HG03108 (cell line): Measurements from ENCODE around the gene PIP5K1B.

Experiments
- ATAC-seq: cut with Tn5 transposase; IDR thresholded peaks from one replicate; pipeline ENCODE4 v1.9.1; 2021; ENCODE audit warnings: moderate library complexity; ENCODE audit not compliant: unreplicated experiment

Gene PIP5K1B

DNA sequence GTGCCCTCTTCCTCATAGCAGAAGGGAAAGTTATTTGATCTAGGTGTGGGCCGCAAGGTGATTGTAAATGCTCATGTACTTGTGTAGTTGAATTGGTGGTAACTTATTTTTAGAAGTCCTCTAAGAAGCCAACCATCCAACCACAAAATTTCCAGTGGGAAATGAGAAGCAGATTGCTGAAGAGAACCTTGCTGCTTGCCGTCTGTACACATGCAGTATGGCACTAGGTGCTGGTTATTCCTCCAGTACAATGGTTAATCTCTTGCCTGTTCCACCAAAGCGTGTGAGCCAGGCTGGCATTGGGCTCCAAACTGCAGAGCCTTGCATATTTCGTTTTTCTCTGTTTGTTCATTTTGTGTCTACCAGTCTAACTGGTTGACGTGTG lies 28.0 kb downstream of the PIP5K1B start:
- no peak for ATAC-seq

DNA sequence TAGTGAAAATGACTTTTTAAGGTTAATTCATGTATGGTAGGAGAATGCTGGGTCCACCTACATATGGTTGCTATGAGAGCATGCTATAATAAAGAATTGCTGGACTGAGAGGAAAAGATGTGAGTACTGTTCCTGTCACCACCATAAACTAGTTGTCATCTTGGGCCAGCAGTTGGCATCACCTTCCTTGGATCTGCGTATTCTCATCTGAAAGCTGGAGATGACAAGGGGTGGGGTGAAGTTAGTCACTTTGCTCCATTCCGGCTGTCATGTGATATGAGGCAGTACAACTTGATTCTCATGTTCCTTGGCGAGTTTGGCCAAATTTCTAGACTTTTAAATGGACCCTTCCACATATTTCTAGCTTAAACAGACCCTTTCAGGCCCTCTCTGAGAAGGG lies 33.3 kb downstream of the PIP5K1B start:
- ATAC-seq, result no peak

DNA sequence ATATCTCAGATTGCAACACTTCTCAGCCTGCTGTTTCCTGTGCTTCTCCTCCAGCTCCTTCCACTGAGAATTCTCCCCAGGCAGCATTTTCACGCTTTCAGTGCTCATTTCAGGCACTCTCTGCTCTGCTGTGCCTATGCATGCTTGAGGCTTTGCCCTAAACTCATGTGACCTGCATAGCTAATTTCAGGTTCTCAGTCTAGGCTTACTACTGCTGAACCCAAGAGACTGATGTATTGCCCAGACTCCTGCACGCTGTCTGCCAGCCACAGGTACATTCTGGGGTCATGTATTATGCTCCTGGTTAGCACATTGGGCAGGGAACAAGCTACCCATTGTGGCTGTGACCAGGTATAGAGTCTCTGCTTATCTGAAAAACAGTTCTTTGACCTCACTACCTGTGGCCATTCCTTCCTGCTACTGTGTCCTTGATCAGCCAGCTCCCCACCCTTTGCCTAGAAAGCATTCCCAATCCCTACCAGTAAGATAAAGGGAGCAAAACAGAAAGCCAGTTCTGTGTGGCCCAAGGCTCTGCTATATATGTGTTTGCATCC lies 34.7 kb downstream of the PIP5K1B start:
- ATAC-seq, result no peak

DNA sequence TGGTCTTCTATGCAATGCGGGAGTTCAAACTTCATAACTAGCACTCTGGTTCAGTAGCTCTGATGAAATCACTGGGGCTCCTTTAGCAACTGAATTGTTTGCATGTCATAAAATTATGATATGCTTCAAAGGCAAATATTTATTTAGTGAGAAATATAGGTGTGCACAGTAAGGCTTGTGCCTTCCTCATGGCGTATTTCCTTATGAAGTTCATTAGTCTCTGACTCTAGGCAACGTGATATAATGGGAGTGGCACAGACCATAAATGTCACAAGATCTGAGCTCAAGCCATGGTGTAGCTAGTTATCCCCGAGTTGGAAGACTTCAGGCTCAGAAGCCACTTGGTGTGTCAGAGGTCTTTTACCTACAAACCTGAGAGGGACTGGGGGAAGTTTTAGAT lies 35.5 kb downstream of the PIP5K1B start:
- no peak for ATAC-seq

DNA sequence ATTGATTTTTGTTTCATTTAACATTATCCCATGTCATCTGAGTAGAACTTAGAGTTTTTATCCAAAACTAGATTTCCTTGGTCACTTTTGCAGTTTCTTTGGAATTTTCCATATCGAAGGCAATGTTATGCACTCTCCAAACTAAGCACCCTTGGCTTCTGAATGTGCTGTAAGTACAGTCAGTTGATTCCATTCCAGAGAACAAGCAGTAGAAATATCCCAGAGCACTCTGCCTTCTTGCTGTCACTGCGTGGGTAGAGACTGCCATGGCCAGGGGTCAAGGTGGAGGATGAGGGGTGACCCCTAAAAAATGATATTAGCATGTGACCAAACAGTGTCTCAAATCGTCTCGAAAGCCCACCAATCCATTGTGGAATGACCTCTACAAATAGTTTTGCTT lies 36.2 kb downstream of the PIP5K1B start:
- ATAC-seq, result no peak

DNA sequence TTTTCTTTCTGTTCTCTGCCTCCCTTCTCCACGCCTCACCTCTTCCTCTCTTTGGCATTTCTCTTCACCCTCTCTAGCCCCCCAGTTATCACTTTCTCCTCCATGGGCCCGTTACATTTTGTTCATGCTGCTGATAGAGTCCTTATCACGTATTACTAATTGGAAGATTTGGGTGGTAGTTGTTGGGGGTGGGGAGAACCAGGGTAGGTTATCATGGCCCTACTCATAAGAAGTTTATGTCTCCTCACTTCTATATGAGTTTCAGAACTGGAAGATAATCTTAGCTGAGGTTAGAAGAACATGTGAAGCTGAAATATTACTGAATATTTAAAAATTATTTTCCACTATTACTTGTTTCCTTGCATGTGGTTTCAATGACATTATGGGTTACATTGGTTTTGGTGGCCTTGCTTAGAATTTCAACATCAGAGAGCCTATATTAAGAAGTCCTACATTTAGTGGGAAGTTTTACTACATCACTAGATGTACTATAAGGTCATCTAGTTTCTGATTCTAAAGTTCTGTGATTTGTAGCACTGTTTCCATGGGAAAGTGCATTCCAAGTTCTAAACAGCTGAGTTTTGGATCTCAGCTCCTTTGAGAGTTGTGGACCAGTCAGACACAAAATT lies 36.8 kb downstream of the PIP5K1B start:
- ATAC-seq, result no peak

DNA sequence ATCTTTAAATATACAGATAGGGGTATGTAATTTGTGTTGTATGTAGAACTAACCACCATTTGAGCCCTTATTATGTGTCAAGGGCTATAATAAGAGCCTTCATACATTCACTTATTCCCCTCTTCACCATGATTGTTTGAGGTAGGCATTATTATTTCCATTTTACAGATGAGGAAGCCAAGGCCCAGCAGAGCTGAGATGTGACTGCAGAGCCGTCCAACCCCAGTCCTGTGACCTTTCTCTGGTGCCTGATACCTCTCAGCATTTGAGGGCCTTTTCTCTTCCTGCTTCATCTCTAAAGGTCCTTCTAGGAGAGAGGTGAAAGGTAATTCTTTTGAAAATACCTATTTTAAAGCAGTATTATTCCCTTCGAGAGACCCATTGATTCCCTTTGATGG lies 37.3 kb downstream of the PIP5K1B start:
- ATAC-seq, result no peak

DNA sequence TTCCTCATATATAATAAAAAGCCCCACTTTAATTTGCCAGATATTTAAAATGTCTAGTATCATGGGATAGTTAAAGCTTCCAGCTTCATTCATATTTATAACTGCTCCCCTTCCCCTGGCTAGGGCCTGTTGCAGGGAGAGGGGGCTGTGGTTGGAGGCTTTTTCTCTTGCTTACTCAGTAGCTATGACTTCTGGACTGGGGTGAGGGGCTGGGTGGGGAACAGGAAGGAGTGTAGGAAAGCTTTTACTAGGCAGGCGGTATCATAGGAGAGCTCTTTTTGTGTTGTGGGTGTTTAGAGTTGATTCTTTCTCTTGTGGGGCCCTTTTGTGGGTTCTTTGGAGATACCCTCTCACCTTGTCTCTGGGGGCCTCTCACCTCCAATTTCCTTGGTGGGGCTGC lies 39.4 kb downstream of the PIP5K1B start:
- no peak for ATAC-seq

DNA sequence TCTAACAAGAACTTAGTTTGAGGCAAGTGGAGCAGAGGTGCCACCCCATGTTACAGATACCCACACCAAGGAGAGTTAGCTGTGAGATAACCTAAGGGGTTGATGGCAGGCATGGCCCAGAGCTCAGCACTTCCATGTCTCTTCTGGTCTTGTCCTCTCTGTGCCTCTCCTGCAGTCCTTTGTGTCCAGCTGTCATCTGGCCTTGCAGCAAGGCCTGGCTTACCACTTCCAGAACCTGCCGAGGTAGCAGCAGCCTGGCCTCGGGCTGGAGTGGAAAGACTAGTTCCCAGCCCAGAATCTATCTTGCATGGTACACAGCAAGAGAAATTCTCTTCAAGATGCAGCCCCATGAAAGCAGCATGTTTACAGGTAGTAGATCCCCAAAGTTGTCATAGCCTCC lies 41.5 kb downstream of the PIP5K1B start:
- no peak for ATAC-seq

DNA sequence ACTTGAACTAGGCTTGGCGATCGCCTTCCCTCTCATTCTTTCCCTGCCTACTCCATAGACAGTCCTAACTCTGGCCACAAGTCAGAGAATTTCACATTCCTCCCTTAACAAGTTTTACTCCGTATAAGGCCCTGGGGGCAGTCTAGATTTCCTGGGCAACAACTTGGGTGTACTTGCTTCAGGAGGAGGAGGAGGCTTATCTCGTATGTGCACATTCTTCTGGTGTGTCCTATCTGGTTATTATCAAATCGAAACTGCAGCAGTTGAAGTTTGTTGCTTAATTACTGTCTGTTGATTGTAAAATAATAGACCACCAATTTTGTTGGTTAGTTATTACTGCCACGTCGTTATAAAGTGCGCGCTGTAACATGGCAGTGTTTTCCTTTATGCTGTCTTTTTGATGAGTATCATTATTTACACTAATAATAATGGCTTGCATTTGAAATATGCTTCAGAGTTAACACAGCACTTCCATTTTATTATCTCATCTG lies 42.0 kb downstream of the PIP5K1B start:
- no peak for ATAC-seq

DNA sequence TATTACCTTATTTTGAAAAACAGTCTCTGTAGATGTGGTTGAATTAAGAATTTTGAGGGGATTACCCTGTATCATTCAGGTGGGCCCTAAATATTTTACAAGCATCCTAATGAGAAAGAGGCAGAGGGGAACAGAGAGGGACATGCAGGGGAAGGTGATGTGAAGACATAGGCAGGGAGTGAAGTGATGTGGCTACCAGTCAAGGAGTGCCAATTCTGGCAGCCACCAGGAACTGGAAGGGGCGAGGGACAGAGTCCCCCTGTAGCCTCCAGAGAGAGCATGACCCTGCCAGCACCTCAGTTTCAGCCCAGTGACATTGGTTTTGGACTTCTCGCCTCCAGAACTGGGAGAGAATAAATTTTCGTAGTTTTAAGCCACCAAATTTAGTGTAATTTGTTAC lies 44.1 kb downstream of the PIP5K1B start:
- ATAC-seq, result no peak

DNA sequence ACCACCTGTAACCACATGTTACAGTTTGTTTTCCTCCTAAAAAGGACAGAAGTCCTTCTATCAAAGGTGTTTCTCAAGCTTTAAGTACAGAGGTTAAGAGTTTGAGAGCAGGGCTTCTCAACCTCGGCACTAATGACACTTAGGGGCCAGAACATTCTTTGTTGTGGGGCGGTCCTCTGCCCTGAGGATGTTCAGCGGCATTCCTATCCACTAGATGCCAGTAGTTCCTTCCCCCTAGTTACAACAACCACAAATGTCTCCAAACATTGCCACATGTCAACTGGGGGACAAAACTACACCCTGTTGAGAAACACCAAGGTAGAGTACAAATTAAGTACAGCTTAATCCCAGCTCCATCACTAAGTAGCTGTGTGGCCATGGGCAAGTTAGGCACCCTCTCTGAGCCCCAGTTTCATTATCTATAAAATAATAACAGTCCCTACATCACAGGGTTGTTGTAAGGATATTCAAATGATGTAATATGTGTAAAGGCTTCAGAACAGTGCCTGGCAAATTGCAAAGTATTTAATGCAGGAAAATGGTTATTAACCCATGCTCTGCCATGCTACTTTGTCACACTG lies 44.6 kb downstream of the PIP5K1B start:
- ATAC-seq, result no peak

DNA sequence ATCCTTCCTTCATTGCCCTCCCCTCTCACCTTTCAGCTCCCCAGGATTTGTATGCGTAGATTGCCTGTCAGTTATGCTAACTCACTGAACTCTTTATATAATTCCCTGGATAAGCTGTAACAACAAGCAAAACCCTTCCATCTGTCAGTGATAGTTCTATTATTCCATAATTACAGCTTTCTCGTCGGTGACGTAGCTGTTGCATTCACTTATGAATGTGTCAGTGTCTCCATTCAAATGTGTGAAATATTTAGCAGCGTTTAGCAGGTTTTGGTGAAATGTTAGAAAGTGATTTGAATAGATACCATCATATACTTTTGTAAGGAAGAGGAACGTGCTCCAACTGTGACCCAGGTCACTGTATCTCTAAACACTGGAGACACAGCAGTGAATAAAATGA lies 45.2 kb downstream of the PIP5K1B start:
- no peak for ATAC-seq

DNA sequence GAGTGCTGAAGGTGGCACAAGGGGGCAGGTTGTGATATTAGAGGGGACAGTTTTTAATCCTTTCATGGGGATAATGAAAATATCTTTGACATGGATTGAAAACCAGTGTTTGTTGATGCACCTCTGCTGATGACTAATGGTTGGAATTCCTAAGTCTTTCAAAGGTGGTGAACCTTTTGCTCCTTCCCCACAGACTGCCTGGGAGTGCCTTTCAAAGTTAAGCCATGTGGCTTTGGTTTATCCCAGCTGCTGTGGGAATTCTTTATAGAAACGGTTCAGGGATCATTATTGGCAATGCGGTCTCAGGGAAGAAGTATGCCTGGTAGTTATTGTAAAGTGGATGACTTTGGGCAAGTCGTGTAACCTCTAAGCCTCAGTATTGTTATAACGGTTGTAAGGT lies 45.7 kb downstream of the PIP5K1B start:
- ATAC-seq, result no peak

DNA sequence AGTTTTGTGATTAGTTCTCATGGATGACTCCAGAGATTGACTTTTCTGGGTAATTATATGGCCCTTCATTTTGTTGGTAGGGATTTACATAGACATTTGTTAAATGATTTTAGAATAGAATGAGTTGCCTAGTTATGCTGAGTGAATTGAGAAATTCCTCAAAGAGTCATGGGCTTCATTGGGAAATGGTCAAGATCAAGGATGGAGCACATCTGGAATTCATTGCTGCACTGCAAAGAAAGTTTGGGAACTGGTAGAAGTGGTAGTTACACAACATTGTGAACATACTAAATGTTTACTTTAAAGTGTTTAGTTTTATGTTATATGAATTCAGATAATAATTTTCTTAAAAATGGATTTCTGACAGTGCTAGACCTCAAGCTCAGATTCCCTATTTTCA lies 46.5 kb downstream of the PIP5K1B start:
- no peak for ATAC-seq

DNA sequence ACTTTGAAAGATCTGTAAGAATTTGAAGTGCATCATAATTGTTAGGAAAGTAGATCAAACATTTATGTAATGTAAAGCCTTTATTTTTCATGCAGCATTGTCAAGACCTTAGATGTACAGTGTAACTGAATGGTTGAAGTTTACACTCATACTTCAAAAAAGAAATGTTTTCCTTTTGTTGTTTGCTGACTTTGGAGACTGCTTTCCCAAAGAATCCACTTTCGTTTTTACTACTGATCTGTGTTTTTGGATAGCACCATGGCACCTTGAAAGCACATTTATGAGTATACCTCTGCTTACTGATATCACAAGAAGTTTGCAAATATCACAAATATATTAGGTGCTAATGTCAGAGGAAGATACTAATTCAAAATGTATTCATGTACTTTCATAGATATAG lies 50.0 kb downstream of the PIP5K1B start:
- ATAC-seq, result no peak

DNA sequence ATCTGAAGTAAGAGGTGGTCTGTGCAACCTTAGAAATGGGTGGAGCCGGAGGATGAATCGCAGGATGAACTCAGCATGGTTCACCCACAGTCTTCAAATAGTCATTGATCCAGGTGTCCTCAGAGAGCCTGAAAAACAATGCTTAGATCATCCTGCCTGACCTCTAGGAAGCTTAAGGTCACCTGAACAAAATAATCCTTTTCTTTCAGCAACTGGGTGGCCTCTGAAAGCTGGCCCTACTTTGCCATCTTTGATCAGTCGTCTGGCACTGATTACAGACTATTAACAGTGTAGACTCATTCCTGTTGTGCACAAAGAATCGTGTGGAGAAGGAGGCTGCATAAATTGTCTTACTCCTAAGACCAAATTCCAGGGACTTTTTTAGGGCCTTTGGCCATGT lies 50.7 kb downstream of the PIP5K1B start:
- no peak for ATAC-seq

DNA sequence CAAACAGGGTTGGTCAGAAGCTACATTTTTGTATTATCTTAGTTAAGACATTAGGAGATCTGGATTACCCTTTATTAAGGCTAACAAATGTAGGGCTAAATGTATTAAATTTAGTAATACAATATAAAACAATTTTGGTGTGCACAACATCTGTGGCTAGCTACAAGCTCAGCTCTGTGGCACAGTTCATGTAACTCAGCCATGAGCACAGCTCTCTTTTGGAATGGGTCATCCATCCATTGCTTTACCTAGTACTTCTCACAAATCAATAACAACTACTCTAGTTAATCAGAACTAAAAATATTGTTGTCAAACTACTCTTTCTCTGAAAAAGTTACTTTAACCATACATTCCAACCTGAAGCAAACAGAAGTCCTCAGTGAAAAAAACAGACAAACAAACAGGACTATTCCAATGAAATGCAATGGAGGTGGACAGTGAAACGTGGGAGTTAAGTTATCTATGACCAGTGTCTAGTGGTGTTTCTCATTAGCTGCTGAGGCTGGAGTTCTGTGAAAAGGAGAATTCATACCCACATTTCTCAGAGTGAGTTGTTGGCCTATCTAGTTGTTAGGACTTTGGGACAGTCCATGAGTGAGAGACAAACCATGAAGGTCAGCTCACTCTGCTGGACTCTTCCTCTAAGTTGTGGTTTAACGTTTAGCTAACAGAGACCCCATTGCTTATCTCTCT lies 55.1 kb downstream of the PIP5K1B start:
- no peak for ATAC-seq

DNA sequence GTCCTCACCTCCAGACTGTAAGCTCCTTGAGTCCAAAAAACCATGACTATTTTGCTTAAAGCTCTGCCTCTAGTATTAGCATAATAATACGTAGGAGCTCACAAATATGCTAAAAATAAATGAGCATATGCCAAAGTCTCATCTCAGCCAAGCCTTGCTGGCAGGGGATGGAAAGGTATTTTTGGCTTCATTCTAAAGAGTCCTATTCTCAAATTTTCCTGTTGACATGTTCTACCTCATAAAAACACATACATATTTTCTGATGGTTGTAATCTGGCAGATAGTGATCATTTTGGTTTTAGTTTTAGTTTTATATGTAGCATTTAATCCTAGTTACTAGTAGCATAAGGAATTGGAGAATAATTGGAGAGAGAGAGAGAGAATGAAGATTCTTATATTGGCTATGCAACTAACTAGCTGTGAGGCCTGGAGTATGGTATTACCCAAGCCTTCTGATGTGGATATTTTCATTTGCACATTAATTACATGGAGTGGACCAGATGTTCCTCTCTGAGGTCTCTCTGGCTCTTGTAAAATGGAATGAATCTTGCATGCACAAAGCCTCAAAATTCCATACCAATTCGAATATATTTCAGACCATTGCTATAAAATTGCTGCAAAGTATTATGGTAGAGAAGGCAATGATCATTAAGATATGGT lies 55.8 kb downstream of the PIP5K1B start:
- ATAC-seq, result no peak

DNA sequence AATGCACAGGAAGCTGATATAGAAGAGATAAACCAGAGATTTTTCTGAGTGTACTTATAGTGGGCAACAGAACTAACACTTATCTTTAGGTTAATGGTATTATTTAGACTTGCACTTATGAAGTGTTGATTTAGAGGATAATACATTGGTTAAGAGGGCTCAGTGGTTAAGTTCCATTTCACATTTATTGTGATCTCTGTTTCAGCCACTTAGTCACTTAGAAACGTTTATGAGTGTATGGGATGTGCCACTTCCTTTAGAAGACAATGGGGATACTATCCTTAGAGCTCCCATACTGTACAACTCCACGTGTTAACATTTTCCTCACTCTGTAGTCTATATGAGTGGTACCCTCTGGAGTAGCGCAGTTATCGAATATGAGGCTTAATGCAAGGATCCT lies 57.5 kb downstream of the PIP5K1B start:
- ATAC-seq, result no peak

DNA sequence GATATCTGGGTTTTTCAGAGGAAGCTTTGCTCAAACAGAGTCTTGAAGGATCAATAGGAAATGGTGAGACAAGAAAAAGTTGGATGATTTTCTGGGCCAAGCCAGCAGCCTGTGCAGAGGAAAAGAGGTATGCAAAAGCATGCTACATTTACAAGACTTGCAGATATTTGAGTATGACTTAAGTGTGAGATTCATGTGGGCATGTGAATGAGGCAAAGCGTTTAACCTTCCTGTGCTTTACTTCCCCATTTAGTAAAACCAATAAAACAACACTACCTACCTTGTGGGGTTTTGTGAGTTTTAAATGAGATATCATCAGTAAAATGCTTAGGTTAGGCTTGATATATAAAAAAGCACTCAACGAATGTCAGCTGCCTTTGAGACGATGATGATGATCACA lies 58.1 kb downstream of the PIP5K1B start:
- ATAC-seq, result no peak

DNA sequence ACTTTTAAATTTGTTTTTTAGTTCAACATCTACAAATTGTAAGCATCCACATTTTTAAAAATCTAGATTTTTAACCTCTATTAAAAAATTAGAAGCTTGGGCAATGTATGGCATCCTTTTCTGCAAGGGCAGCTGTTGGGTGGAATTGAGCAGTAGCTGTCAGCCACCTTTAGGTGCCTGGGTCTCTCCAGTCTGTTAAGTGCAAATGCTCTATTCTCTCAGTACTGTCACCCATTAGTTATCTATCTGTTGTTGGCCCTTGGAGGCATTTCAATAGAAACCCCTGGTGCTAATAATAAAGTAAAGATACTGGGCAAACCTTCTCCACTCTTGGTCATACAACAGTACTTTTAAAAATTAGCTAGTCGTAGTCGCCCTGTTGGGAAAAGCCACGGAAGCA lies 63.6 kb downstream of the PIP5K1B start:
- ATAC-seq, result no peak
